ENCODE data around the gene S1PR1. TPM values are rescaled to one million over a fixed set of nuclear protein-coding genes. Genes with fewer than 3 reads are reported as not detected.

S1PR1 gene
- total RNA-seq, 1 donor from 2014 or later: 118 TPM

GRCh38 chr1:101278845-101279244 lies 42.0 kb downstream of the S1PR1 start:
- no peak for DNase-seq (ENCODE audit: low spot score)

GRCh38 chr1:101280049-101280592 lies 43.3 kb downstream of the S1PR1 start:
- DNase-seq (ENCODE audit: low spot score): no peak

GRCh38 chr1:101280942-101281654 lies 44.3 kb downstream of the S1PR1 start:
- no peak for DNase-seq (ENCODE audit: low spot score)

DNA sequence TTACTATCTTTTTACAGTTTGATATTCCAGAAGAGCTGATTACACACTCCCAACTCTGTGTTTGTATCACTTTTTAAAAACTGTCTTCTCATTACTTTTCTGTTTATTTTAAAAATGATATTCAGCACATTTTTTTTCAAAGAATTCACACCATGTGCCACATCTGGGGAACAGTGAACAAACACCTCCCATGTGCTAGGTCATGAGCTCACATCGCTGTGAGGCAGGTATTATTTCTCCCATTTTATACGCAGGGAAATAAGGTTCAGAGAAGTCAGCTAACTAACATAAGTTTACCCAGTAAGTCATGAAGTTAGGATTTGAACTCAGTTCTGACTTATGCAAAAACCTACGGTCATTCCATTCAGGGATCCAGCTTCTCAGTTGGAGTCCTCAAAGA lies 44.9 kb downstream of the S1PR1 start:
- no peak for DNase-seq (ENCODE audit: low spot score)

GRCh38 chr1:101282314-101283038 lies 45.7 kb downstream of the S1PR1 start:
- no peak for DNase-seq (ENCODE audit: low spot score)

DNA sequence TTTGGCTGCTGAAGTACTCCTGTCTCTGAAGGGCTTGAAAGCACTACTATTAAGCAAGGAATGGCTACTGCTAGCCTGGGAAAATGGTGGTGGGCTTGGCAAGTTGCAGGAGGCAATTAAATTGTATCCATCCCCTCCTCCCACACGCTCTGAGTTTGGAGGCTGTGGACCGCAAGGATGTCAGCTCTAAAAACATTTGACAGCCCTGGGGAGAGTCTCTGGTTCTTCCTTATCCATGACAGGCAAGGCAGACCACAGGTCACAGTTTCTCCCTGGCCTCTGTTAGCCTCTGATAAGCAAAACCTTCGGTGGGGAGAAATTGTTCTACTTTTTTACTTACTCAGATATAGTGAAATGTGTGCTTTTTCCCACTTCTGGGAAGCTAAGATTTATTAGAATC lies 46.6 kb downstream of the S1PR1 start:
- DNase-seq (ENCODE audit: low spot score): no peak

- no peak for DNase-seq (ENCODE audit: low spot score)
These were observed 47.2 kb downstream of the S1PR1 start for GRCh38 chr1:101284021-101284420.

DNA sequence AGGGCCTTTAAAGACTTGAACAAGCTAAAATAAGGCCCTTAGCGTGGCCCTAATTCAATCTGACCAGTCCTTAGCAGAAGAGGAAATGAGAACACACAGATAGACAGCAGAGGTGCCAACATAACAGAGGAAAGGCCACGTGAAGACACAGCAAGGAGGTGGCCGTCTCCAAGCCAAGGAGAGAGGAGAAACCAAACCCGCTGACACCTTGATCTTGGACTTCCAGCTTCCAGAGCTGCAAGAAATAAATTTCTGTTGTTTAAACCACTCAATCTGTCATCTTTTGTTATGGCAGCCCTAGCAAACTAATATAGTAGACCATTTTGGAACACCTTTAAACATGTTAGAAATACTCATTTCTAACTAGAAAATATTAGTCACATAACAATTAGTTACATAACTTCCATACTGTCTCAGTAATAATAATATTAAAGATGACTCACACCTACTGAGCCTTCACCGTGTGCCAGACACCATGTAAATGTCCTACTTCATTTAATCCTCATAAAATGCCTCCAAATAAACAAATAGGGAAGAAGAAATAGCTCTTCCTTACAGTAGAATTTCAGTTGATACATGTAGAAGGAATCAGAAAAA lies 47.9 kb downstream of the S1PR1 start:
- no peak for DNase-seq (ENCODE audit: low spot score)

GRCh38 chr1:101285922-101286570 lies 49.2 kb downstream of the S1PR1 start:
- no peak for DNase-seq (ENCODE audit: low spot score)

GRCh38 chr1:101288491-101288944 lies 51.7 kb downstream of the S1PR1 start:
- DNase-seq (ENCODE audit: low spot score): no peak

DNA sequence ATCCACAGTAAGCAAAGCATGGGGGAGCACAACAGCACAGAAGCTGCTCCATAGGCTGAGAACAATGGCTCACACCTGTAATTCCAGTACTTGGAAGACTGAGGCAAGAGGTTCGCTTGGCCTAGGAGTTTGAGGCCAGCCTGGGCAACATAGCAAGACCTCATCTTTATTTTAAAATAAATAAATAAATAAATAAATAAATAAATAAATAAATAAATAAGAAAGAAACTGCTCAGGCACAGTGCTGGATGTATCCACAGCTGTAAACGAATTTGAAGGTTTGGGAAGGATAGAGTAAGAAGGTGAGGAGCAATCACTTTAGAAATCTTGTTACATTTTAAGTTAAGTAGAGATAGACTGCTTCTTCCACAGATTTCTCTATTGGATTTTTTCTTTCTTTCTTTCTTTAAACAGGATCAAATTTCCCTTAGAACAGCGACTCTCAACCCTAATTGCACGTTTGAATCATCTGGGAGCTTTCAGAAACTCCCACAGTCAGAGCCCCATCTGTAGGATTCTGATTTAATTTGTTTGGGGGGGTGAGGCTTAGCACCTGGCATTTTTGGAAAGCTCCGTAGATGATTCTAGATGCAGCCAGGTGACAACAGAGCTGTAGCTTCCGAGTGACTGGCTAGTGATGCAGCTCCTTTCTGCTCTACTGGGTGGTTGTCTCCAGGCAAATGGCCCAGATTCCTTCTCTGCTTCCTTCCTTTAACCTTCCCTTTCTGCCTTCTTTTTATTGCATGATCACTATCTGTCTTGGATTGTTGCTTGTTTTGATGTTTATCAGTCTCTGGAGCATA lies 53.5 kb downstream of the S1PR1 start:
- DNase-seq (ENCODE audit: low spot score): no peak

Other genes with a start within 250 kb of the S1PR1 start
- gene DPH5, start 211.2 kb upstream of the S1PR1 start, total RNA-seq: 13.1 TPM